HepG2 (cell line): ENCODE results near the gene CDK9. TPM values are rescaled to one million over a fixed set of nuclear protein-coding genes. Genes with fewer than 3 reads are reported as not detected.
A peak's percentile ranks its signal among the peaks of the same experiment; 100 is the strongest.

Source experiments
- ERF ChIP-seq: IDR thresholded peaks from 2 replicates; pipeline ENCODE4 v1.6.1; 2018; ENCODE audit warnings: missing biosample characterization, missing genetic modification reagents
- ETV5 ChIP-seq: IDR thresholded peaks from 2 replicates; pipeline ENCODE4 v1.6.1; 2018; ENCODE audit warnings: missing biosample characterization, missing genetic modification reagents, inconsistent platforms, borderline replicate concordance
- FOSL2 ChIP-seq: sonication (generic); formaldehyde crosslinking; IDR thresholded peaks from 2 replicates; pipeline ENCODE4 v1.4.0; 2020; ENCODE audit warnings: missing genetic modification reagents
- FOXO1 ChIP-seq: sonication (generic); formaldehyde crosslinking; IDR thresholded peaks from 2 replicates; pipeline ENCODE4 v1.4.0; 2020; ENCODE audit warnings: missing genetic modification reagents
- HMGA1 ChIP-seq: sonication (generic); formaldehyde crosslinking; conservative IDR thresholded peaks from 2 replicates; pipeline ENCODE4 v1.4.0; 2020; ENCODE audit warnings: missing genetic modification reagents
- RXRB ChIP-seq: IDR thresholded peaks from 2 replicates; pipeline ENCODE4 v1.6.1; 2016; ENCODE audit warnings: borderline replicate concordance, missing genetic modification reagents, missing compliant biosample characterization
- SPEN ChIP-seq: sonication (generic); formaldehyde crosslinking; IDR thresholded peaks from 2 replicates; pipeline ENCODE4 v1.5.1; 2020; ENCODE audit warnings: low read depth, mild to moderate bottlenecking, missing genetic modification reagents
- U2AF1 ChIP-seq: fragments of 200-400 bp; formaldehyde crosslinking; optimal IDR thresholded peaks from 2 replicates; pipeline ENCODE3; 2017; ENCODE audit warnings: mild to moderate bottlenecking, low read depth, low read length
- ZMAT3 ChIP-seq: sonication (generic); formaldehyde crosslinking; conservative IDR thresholded peaks from 2 replicates; pipeline ENCODE4 v1.7.0; 2021; ENCODE audit warnings: missing genetic modification reagents
- ZNF10 ChIP-seq: sonication (generic); formaldehyde crosslinking; IDR thresholded peaks from 2 replicates; pipeline ENCODE4 v1.4.0; 2020; ENCODE audit warnings: mild to moderate bottlenecking, low read depth, missing genetic modification reagents, borderline replicate concordance
- ZNF431 ChIP-seq: sonication (generic); formaldehyde crosslinking; IDR thresholded peaks from 2 replicates; pipeline ENCODE4 v1.9.0; 2022; ENCODE audit warnings: missing genetic modification reagents, low read depth, mild to moderate bottlenecking, borderline replicate concordance
- ZNF549 ChIP-seq: sonication (generic); formaldehyde crosslinking; IDR thresholded peaks from 2 replicates; pipeline ENCODE4 v1.5.0; 2020; ENCODE audit warnings: missing genetic modification reagents
- ZNF589 ChIP-seq: sonication (generic); formaldehyde crosslinking; conservative IDR thresholded peaks from 2 replicates; pipeline ENCODE4 v1.8.0; 2022; ENCODE audit warnings: mild to moderate bottlenecking, moderate library complexity, missing genetic modification reagents
- ZNF749 ChIP-seq: sonication (generic); formaldehyde crosslinking; IDR thresholded peaks from 2 replicates; pipeline ENCODE4 v1.8.0; 2022; ENCODE audit warnings: mild to moderate bottlenecking, missing genetic modification reagents, moderate library complexity, borderline replicate concordance
- polyA plus RNA-seq, 8 experiments: library from polyadenylated mRNA; depleted of rRNA in 3 of 8; stranded (reverse) in 7 of 8; unstranded in 1 of 8; fragments of >200 nt; fragmentation: Illumina TruSeq in 4 of 8; extraction: Trizol in 4 of 8; gene quantifications; 2 replicates each; pipeline versions ENCODE4 v1.2.1 to v1.2.3, GENCODE V29; 2011 to 2016; ENCODE audit warnings: low read depth in 4 of 8, missing spikeins in 1 of 8, mixed read lengths in 1 of 8; ENCODE audit not compliant: insufficient read depth in 1 of 8
- total RNA-seq, 5 experiments: library from RNA; depleted of rRNA; stranded (reverse); fragments of >200 nt; fragmentation: Illumina TruSeq; extraction: Trizol; gene quantifications; 2 replicates each; pipeline ENCODE4 v1.2.3, GENCODE V29; 2016; ENCODE audit warnings: low read depth in 1 of 5
- TF ChIP-seq, protein P1 (sequence below), 2 experiments: sonication (generic) in 1 of 2; formaldehyde crosslinking in 1 of 2; IDR thresholded peaks; 2 replicates each; pipeline versions ENCODE4 v1.4.0 to v1.6.1; 2016 to 2020; ENCODE audit warnings: borderline replicate concordance in 1 of 2, low read depth in 1 of 2, mild to moderate bottlenecking in 1 of 2, missing genetic modification reagents in 1 of 2
- TF ChIP-seq, protein P2 (sequence below): sonication (generic); formaldehyde crosslinking; IDR thresholded peaks from 2 replicates; pipeline ENCODE4 v1.9.0; 2022; ENCODE audit warnings: low read depth, missing genetic modification reagents
- TF ChIP-seq, protein P3 (sequence below): sonication (generic); formaldehyde crosslinking; IDR thresholded peaks from 2 replicates; pipeline ENCODE4 v1.5.0; 2020; ENCODE audit warnings: missing genetic modification reagents, mild to moderate bottlenecking, borderline replicate concordance
- TF ChIP-seq, protein P4 (sequence below): sonication (generic); formaldehyde crosslinking; IDR thresholded peaks from 2 replicates; pipeline ENCODE4 v1.5.0; 2020; ENCODE audit warnings: missing genetic modification reagents

Gene CDK9
- total and polyA plus RNA-seq, 2 of the 13 experiments (the other 11 are each of a cell fraction or from before 2014, with no cell fraction given): 16.8 to 21.5 TPM

DNA sequence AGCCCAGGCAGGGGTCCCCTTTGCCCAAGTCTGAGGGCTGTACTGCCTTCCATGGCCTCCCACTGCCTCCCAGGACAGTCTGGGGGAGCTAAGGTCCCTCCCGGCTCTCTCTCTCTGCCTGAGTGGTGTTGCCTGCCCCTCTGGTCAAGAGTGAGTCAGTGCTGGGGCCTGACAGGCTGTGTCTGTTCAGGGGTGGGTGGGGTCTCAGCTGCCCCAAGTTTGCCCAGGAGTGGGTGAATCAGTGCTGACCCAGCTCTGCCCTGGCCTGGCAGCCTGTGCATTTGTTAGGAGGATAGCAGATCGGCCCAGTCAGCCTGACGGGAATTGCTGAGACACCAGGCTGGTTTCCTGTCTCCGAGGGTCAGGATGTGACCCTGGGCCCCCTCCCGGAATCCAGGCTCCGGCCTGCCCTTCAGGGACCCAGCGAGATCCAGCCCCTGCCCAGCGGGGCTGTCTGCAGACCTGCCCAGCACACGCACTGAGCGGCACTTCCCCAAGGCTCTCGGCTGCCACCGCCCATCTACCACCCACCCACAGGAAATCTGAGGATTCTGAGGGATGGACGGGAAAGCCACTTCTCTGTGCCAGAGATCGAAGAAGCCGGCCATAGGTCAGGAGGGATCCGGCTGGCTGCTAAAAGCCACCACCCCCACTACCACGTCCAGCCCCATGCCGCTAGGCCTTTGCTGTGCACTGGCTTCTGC, 52.7 kb downstream of the CDK9 start (continued):
- TF ChIP-seq, protein P1, sequence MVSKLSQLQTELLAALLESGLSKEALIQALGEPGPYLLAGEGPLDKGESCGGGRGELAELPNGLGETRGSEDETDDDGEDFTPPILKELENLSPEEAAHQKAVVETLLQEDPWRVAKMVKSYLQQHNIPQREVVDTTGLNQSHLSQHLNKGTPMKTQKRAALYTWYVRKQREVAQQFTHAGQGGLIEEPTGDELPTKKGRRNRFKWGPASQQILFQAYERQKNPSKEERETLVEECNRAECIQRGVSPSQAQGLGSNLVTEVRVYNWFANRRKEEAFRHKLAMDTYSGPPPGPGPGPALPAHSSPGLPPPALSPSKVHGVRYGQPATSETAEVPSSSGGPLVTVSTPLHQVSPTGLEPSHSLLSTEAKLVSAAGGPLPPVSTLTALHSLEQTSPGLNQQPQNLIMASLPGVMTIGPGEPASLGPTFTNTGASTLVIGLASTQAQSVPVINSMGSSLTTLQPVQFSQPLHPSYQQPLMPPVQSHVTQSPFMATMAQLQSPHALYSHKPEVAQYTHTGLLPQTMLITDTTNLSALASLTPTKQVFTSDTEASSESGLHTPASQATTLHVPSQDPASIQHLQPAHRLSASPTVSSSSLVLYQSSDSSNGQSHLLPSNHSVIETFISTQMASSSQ (IDR thresholded peaks at IDR 0.05; ENCODE audit: low read depth): no peak
- TF ChIP-seq, protein P1 (CRISPR knock-in tag; IDR thresholded peaks at IDR 0.05; ENCODE audit: borderline replicate concordance): no peak
- TF ChIP-seq U2AF1 (no peak), ZNF749 (no peak), ZMAT3 (CRISPR knock-in tag) (no peak), FOSL2 (CRISPR knock-in tag) (peak; percentile 52; the same call in 1 of the 2 replicates), ERF (CRISPR knock-in tag) (no peak), ETV5 (CRISPR knock-in tag) (peak; percentile 63; the same call in 1 of the 2 replicates), ZNF431 (CRISPR knock-in tag) (no peak), ZNF549 (CRISPR knock-in tag) (no peak), SPEN (CRISPR knock-in tag) (no peak; the same call in 1 of the 2 replicates), FOXO1 (CRISPR knock-in tag) (no peak), ZNF10 (no peak), HMGA1 (CRISPR knock-in tag) (no peak), ZNF589 (no peak), RXRB (CRISPR knock-in tag) (peak; percentile 51)
- TF ChIP-seq, protein P2, sequence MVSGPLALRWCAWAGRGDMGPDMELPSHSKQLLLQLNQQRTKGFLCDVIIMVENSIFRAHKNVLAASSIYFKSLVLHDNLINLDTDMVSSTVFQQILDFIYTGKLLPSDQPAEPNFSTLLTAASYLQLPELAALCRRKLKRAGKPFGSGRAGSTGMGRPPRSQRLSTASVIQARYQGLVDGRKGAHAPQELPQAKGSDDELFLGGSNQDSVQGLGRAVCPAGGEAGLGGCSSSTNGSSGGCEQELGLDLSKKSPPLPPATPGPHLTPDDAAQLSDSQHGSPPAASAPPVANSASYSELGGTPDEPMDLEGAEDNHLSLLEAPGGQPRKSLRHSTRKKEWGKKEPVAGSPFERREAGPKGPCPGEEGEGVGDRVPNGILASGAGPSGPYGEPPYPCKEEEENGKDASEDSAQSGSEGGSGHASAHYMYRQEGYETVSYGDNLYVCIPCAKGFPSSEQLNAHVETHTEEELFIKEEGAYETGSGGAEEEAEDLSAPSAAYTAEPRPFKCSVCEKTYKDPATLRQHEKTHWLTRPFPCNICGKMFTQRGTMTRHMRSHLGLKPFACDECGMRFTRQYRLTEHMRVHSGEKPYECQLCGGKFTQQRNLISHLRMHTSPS (CRISPR knock-in tag): peak; percentile 86; the same call in 1 of the 2 replicates
- TF ChIP-seq, protein P3, sequence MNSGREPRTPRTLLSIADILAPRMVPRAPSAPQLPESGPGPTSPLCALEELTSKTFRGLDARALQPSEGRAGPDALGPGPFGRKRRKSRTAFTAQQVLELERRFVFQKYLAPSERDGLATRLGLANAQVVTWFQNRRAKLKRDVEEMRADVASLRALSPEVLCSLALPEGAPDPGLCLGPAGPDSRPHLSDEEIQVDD (CRISPR knock-in tag): no peak
- TF ChIP-seq, protein P4, sequence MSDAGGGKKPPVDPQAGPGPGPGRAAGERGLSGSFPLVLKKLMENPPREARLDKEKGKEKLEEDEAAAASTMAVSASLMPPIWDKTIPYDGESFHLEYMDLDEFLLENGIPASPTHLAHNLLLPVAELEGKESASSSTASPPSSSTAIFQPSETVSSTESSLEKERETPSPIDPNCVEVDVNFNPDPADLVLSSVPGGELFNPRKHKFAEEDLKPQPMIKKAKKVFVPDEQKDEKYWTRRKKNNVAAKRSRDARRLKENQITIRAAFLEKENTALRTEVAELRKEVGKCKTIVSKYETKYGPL (CRISPR knock-in tag): no peak
